Iris pigment epithelial cell (primary cell): ENCODE measurements around the gene ZDHHC14.

Source experiments
- DNase-seq: peaks from one replicate; pipeline ENCODE4 v3.0.0-alpha.2; 2011; ENCODE audit warnings: low read depth

The ZDHHC14 gene

GRCh38 chr6:157534134-157534871, 153.3 kb downstream of the ZDHHC14 start:
- no peak for DNase-seq

DNA sequence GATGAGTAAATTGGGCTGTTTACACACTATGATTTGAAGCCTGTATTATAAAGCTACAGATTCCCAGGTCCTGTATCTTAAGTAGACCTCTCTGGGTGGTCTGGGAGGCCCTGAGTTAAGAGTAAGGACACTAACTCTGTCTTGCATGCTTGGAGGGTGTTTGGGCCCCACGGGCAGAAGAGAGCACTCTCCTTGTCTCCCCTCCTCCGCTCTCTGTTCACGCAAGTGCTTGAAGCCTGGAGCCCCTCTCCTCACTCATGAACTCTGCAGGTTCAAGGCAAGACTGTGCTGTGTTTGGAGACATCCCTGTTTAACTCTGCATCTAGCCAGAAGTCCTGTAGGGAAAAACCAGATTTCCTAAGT, 154.0 kb downstream of the ZDHHC14 start:
- DNase-seq: no peak

DNA sequence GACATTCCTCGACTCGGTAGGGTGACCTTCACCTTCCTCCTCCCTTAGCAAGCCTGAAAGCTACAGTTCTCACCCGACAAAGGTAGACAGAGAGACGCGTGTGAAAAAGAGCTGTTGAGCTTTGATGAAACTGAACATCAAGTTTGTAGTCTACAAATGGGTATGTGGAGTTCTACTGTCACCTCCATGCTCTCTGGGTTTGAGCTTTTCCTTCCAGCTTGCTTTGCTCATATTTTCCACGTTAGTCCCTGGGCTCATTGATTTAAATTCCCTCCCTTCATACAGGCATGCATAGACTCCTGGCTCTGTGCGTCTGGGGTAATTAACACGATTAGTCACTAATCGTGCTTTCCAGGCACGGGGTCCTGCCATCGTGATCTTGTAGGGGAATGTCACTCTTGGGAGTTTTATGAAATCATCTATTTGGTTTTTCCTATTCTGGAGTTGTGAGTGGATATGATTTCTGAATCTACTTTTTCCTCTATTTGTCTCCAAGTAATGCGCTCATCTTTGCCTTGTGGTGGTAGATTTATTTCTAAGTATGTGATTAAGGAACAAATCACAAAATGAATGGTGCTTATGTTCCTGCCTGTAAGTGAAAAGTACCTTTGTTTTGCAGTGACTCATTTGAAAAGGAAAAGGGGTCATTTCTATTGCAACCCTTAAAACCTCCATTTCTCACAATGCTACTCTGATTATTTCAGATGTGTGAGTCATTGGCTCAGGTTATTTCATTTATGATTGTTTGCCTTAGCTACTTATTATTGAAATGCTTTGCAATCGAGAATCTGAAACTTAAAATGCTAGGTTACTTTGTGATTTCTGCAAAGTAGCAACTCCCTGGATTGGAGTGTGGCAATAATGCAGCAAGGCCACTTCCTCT, 154.6 kb downstream of the ZDHHC14 start:
- DNase-seq: peak; percentile 84

GRCh38 chr6:157536223-157536545, 155.2 kb downstream of the ZDHHC14 start:
- no peak for DNase-seq

GRCh38 chr6:157537556-157537955, 156.6 kb downstream of the ZDHHC14 start:
- peak; percentile 50 for DNase-seq

- DNase-seq: no peak
These were observed 157.2 kb downstream of the ZDHHC14 start for GRCh38 chr6:157538168-157538567.

DNA sequence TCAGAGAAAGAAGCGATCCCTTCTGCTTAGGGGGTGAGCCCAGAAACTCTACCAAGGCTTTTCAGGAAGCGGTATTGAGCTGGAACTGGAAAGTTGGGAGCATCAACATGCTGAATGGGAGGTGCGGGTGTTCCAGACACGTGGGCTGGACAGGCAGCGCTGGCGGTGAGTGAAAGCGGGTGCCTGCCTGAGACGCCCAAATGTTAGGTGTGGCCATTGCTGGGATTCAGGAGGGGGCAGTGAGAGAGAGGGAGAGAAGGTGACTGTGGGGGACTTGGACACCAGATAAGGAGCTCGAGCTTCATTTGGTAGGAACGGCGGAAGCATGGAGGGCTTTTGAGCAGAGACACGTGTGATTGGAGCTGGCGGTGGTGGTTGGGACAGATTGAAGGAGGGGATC, 157.7 kb downstream of the ZDHHC14 start:
- no peak for DNase-seq

GRCh38 chr6:157539421-157539822, 158.4 kb downstream of the ZDHHC14 start:
- no peak for DNase-seq

GRCh38 chr6:157539900-157540752, 159.1 kb downstream of the ZDHHC14 start:
- no peak for DNase-seq

GRCh38 chr6:157541618-157542413, 160.8 kb downstream of the ZDHHC14 start:
- DNase-seq: peak; percentile 16

DNA sequence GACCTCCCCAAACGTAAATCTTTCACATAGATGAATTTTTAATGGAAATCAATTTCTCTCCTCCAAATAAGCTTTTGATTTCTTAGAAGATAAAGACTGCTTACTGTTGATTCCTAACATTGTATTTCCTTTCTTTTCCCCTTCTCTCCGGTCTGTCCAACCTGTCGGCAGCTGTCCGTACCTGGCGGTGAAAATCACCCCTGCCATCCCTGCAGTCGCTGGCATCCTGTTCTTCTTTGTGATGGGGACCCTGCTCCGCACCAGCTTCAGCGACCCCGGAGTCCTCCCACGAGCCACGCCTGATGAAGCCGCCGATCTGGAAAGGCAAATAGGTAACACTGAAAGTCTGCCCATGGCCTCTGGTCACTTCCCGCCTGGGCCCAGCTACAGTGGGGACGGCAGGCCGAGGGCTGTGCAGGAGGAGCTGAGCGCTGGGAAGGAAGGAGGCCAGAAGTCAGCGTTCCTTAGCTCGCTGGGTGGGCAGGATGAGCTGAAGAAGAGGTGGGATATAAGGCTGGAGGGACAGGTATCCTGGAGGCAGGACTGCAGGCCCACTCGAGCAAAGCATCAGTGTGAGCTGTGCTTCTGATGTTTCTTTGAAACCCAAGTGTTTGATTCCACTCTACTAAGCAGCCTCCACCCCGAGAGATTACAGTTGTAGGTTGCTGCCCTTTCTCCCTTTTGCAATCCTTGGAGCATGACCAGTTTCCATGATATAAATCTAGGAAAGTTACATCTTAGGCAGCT, 161.6 kb downstream of the ZDHHC14 start:
- no peak for DNase-seq

DNA sequence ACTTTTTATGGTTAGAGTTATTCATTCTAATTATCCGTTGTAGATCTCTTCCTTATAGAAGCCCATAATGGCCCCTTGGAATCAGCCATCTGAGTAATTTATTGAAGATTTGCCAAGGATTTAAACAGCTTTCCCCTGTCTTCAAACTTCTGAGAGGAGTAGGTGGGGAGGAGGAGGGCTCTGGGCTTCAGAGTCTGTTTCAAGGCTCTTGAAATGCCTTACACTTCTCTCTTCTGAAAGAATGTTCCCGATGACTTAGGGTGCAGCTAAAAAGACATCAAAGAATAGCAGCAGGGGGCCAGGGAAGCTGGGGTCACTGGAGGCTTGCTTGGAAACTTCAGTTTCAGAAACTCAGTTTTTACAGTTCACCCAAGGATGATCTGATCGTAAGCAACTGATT, 165.3 kb downstream of the ZDHHC14 start:
- DNase-seq: no peak

- DNase-seq: no peak
These were observed 166.1 kb downstream of the ZDHHC14 start for GRCh38 chr6:157547112-157547511.

- DNase-seq: no peak
These were observed 167.9 kb downstream of the ZDHHC14 start for GRCh38 chr6:157548635-157549467.

- no peak for DNase-seq
These were observed 168.4 kb downstream of the ZDHHC14 start for GRCh38 chr6:157549468-157549745.

DNA sequence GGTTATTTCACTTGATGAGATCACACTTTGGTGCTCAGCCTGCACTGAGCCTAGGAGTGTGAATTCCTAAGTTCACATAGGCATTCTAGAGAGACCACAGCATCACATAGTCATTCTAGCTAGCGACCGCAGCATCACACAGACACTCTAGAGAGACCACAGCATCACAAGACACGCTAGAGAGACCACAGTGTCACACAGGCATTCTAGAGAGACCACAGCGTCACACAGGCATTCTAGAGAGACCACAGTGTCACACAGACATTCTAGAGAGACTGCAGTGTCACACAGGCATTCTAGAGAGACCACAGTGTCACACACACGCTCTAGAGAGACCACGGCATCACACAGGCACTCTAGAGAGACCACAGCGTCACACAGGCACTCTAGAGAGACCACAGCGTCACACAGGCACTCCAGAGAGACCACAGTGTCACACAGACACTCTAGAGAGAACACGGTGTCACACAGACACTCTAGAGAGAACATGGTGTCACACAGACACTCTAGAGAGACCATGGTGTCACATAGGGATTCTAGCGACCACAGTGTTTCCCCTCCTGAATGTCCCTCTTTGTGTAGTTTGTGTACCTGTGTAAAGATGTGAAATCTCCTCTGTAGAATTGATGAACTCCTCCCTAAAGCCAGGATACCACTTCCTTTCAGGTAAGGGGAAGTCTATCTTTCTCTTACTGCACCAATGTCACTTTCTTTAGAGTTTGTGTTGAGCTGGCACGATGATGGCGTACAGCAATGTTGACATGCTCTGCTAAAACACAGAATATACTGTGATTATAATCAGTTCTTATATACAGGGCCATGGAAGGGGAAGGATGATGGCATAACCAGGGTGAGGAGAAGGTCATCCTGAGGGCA, 169.4 kb downstream of the ZDHHC14 start:
- no peak for DNase-seq

DNA sequence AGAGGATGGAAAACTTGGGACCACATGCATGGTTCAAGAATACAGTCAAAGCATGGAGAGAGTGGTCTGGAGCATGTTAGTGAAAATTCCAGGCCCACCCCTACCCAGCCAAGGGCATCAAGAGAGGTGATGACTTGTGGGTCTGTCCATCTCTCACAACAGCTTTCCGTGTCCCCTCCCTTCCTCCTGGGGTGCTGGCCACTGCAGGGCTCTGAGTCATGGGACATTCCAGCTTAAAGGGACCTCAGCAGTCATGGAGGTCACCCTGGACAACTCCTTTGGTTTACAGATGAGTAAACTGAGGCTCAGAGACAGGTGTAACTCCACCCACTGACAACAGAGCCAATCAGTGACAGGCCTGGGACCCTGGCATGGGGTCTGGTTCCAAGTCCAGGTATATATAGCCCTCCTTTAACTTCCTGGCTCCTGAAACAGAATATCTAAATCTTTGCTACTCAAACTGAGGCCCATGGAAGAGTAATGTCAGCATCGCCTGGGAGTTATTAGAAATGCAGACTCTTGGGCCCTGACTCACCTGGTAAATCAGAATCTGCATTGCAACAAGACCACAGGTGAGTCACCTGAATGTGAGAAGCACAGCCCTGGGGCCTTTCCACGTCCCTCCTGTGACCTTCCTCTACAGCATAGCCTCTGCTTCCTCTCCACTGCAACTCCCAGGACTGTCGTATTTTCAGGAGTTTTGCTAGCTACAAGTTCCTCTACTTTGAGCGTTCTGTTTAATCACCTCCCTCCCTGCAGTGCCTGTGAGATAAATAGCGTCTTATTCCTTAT, 170.2 kb downstream of the ZDHHC14 start:
- no peak for DNase-seq

- no peak for DNase-seq
These were observed 171.2 kb downstream of the ZDHHC14 start for GRCh38 chr6:157552081-157552747.
